Loucy (cell line): ENCODE data around the gene TNS3.

Experiments
- CTCF ChIP-seq: fragments of 200-600 bp; sonication (generic); conservative IDR thresholded peaks from 2 replicates; pipeline ENCODE4 v1.5.1; 2014; ENCODE audit warnings: mild to moderate bottlenecking, antibody characterized with exemption, low read length
- EZH2phosphoT487 ChIP-seq: fragments of 200-600 bp; IDR thresholded peaks from 2 replicates; pipeline ENCODE4 v1.6.1; 2018; ENCODE audit warnings: antibody characterized with exemption, mild to moderate bottlenecking, moderate library complexity, borderline replicate concordance

- TF ChIP-seq CTCF (no peak), EZH2phosphoT487 (no peak)
Measured at GRCh38 chr7:47578579-47579270, 3.2 kb downstream of the TNS3 start.
